ENCODE data around the gene CCNI2.

DNA sequence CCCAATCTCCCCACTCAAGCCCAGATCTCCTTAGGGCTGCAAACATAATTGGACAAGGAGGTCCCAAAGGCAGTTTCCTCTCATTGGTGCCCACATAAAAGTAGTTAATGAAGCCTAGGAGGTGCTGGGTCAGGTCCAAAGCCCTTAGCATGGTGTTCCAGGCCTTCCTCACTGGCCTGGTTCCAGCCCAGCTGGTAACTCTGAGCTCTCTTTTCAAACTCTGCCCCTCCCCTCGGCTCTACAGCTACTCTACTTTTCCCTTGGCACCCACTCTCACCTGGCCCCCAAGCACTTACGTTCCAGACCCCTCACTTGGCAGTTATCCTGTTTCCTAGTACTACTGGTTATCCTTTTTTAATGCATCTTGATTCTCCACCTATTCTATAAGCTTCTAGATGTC is 19.9 kb downstream of the CCNI2 start:
- TF ChIP-seq, protein P1, sequence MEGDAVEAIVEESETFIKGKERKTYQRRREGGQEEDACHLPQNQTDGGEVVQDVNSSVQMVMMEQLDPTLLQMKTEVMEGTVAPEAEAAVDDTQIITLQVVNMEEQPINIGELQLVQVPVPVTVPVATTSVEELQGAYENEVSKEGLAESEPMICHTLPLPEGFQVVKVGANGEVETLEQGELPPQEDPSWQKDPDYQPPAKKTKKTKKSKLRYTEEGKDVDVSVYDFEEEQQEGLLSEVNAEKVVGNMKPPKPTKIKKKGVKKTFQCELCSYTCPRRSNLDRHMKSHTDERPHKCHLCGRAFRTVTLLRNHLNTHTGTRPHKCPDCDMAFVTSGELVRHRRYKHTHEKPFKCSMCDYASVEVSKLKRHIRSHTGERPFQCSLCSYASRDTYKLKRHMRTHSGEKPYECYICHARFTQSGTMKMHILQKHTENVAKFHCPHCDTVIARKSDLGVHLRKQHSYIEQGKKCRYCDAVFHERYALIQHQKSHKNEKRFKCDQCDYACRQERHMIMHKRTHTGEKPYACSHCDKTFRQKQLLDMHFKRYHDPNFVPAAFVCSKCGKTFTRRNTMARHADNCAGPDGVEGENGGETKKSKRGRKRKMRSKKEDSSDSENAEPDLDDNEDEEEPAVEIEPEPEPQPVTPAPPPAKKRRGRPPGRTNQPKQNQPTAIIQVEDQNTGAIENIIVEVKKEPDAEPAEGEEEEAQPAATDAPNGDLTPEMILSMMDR (IDR thresholded peaks at IDR 0.05): no peak
- no peak for TF ChIP-seq POLR2A (IDR thresholded peaks at IDR 0.05)
